NB4 (cell line): ENCODE results near the gene PLXNB2.

Experiments used
- DNase-seq: peaks from one replicate; pipeline ENCODE4 v3.0.0; 2010; ENCODE audit warnings: low read depth
- H3K4me3 ChIP-seq: one replicate; pipeline ENCODE4 v1.5.1; 2011; ENCODE audit warnings: mild to moderate bottlenecking, low read depth, low read length, moderate library complexity
- MYC ChIP-seq: IDR thresholded peaks from 2 replicates; pipeline ENCODE4 v1.6.1; 2011; ENCODE audit warnings: low read depth, low read length
- POLR2A ChIP-seq: IDR thresholded peaks from 2 replicates; pipeline ENCODE4 v1.6.1; 2011; ENCODE audit warnings: mild to moderate bottlenecking; ENCODE audit not compliant: insufficient read length; ENCODE audit errors: extremely low read depth
- TF ChIP-seq, protein P1 (sequence below): IDR thresholded peaks from 2 replicates; pipeline ENCODE4 v1.6.1; 2011; ENCODE audit warnings: low read depth, low read length
- TF ChIP-seq, protein P2 (sequence below): IDR thresholded peaks from one replicate; pipeline ENCODE4 v1.5.1; 2012; ENCODE audit warnings: low read depth, low read length

PLXNB2 gene

DNA sequence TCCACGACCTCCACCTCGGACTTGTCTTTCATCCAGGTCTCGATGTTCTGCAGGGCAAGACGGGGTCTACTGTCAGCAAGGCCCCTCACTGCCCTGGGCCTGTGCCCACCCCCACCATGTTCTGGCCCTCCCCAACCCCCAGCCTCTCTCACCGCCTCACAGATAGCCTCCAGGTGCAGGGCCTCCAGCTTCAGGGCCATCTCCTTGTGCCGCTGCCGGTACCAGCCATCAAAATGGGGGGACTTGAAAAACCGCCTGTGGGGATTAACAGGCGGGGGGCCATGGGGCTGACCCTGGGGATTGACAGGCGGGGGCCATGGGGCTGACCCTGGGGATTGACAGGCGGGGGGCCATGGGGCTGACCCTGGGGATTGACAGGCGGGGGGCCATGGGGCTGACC, 4.9 kb upstream of the PLXNB2 start:
- H3K4me3 ChIP-seq = no peak overlapping the region
- no peak for DNase-seq
- TF ChIP-seq, protein P1, sequence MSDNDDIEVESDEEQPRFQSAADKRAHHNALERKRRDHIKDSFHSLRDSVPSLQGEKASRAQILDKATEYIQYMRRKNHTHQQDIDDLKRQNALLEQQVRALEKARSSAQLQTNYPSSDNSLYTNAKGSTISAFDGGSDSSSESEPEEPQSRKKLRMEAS = no peak
- TF ChIP-seq MYC (no peak), POLR2A (no peak)
- TF ChIP-seq, protein P2, sequence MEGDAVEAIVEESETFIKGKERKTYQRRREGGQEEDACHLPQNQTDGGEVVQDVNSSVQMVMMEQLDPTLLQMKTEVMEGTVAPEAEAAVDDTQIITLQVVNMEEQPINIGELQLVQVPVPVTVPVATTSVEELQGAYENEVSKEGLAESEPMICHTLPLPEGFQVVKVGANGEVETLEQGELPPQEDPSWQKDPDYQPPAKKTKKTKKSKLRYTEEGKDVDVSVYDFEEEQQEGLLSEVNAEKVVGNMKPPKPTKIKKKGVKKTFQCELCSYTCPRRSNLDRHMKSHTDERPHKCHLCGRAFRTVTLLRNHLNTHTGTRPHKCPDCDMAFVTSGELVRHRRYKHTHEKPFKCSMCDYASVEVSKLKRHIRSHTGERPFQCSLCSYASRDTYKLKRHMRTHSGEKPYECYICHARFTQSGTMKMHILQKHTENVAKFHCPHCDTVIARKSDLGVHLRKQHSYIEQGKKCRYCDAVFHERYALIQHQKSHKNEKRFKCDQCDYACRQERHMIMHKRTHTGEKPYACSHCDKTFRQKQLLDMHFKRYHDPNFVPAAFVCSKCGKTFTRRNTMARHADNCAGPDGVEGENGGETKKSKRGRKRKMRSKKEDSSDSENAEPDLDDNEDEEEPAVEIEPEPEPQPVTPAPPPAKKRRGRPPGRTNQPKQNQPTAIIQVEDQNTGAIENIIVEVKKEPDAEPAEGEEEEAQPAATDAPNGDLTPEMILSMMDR = no peak

DNA sequence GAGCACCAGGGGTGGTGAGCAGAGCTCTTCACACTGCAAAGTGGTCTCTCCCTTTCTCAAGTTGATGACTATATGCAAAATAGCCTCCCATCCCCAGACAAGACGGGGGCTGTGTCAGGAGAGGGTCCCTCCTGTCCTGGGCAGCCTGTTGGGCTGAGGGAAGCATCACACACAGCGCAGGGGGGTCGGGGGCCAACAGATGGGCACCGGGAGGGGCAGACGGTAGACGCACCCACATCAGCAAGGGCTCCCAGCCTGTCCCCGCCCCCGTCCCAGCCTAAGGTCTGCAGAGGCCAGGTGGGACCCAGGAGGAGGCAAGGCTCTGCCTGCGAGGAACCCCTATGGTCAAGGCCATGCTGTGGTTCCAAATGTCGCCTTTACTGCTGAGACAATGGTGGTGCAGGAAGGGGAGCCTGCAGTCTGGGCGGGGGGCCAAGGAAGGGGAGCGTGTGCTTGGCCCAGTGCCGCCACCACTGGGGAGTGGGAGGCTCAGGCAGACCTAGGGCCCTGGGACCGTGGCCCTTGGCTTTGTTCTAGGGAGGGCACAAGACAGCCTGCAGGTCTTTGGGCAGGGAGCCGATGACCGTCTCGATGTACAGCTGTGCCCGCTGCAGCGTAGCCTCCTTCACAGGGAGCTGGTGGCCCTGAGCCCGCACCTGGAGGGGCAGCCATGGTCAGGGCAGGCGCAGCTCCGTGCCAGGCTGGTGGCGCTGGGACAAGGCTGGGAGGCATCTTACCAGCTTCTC, 4.3 kb upstream of the PLXNB2 start:
- no peak for TF ChIP-seq MYC
- TF ChIP-seq, protein P2 = no peak
- TF ChIP-seq, protein P1 = no peak
- no peak for TF ChIP-seq POLR2A
- H3K4me3 ChIP-seq = no peak overlapping the region
- DNase-seq = no peak

GRCh38 chr22:50310949-50311444, 3.6 kb upstream of the PLXNB2 start:
- no peak for TF ChIP-seq MYC
- TF ChIP-seq, protein P1 = no peak
- TF ChIP-seq, protein P2 = no peak
- TF ChIP-seq POLR2A = no peak
- DNase-seq = no peak
- no peak overlapping the region for H3K4me3 ChIP-seq

GRCh38 chr22:50310031-50310722, 2.7 kb upstream of the PLXNB2 start:
- no peak overlapping the region for H3K4me3 ChIP-seq
- TF ChIP-seq, protein P1 = no peak
- TF ChIP-seq POLR2A (no peak), MYC (no peak)
- TF ChIP-seq, protein P2 = no peak
- DNase-seq = no peak

GRCh38 chr22:50309601-50309991, 2.1 kb upstream of the PLXNB2 start:
- no peak for TF ChIP-seq POLR2A
- TF ChIP-seq, protein P2 = no peak
- DNase-seq = peak; percentile 83
- no peak overlapping the region for H3K4me3 ChIP-seq
